ENCODE results near the gene LRRC4. TPM values are rescaled to one million over a fixed set of nuclear protein-coding genes. Genes with fewer than 3 reads are reported as not detected.

LRRC4 gene
- total RNA-seq, 2 experiments from 2014 or later = not detected

- no peak for TF ChIP-seq CTCF (IDR thresholded peaks at IDR 0.05)
- no peak overlapping the region for H3K27ac Mint-ChIP-seq
- CTCF ChIA-PET = interaction anchor here (1.1 to 2.8 kb wide), 4 partner anchors 11 to 177 kb away, joined by 3 to 6 read pairs (median 4); no protein-coding TSS in a partner anchor
- peak overlapping the region; percentile 21 for H3K4me3 Mint-ChIP-seq
- intact Hi-C loops (cut with micrococcal nuclease) = loop anchor here (10.0 kb wide), 1 partner anchor 172 kb away; no protein-coding TSS in a partner anchor
- peaks cover 13% of the 10 kb centered on the region for H3K4me1 Mint-ChIP-seq (ENCODE audit: low read depth)
- DNase-seq (peak; percentile 47), ATAC-seq (peak; percentile 24)
- H3K27me3 Mint-ChIP-seq = peaks cover 1% of the 10 kb centered on the region
- peaks cover 13% of the 10 kb centered on the region for H3K36me3 Mint-ChIP-seq (ENCODE audit: low read depth)
- POLR2A ChIA-PET = interaction anchor here (0.7 kb wide), 1 partner anchor 448 kb away, joined by 4 read pairs; no protein-coding TSS in a partner anchor
- no peaks in the 10 kb centered on the region for H3K9me3 Mint-ChIP-seq
Observed at GRCh38 chr7:128032605-128033235, 1.5 kb upstream of the LRRC4 start.

GRCh38 chr7:128031901-128032604 is 816 bp upstream of the LRRC4 start:
- no peaks in the 10 kb centered on the region for H3K9me3 Mint-ChIP-seq
- DNase-seq (peak; percentile 76), ATAC-seq (peak; percentile 92)
- peaks cover 13% of the 10 kb centered on the region for H3K36me3 Mint-ChIP-seq (ENCODE audit: low read depth)
- intact Hi-C loops (cut with micrococcal nuclease) = loop anchor here (10.0 kb wide), 1 partner anchor 173 kb away; no protein-coding TSS in a partner anchor
- ChIA-PET CTCF (interaction anchor here (1.3 kb wide), 1 partner anchor 178 kb away, joined by 3 read pairs; no protein-coding TSS in a partner anchor), POLR2A (no interaction called here)
- peak overlapping the region; percentile 70 for H3K4me3 Mint-ChIP-seq
- H3K27me3 Mint-ChIP-seq = peaks cover 1% of the 10 kb centered on the region
- no peak overlapping the region for H3K27ac Mint-ChIP-seq
- TF ChIP-seq CTCF (IDR thresholded peaks at IDR 0.05) = peak; percentile 27
- H3K4me1 Mint-ChIP-seq (ENCODE audit: low read depth) = peaks cover 9% of the 10 kb centered on the region

GRCh38 chr7:128030263-128030653 is 979 bp downstream of the LRRC4 start:
- ChIA-PET POLR2A (interaction anchor here (0.5 to 0.6 kb wide), 3 partner anchors 11 to 1036 kb away, joined by 3 read pairs; no protein-coding TSS in a partner anchor), CTCF (interaction anchor here (1.1 to 2.0 kb wide), 4 partner anchors 10 to 320 kb away, joined by 3 to 4 read pairs (median 4); no protein-coding TSS in a partner anchor)
- no peaks in the 10 kb centered on the region for H3K9me3 Mint-ChIP-seq
- TF ChIP-seq CTCF (IDR thresholded peaks at IDR 0.05) = no peak
- peak overlapping the region; percentile 58 for H3K4me3 Mint-ChIP-seq
- no peak overlapping the region for H3K27ac Mint-ChIP-seq
- no peak for ATAC-seq
- H3K27me3 Mint-ChIP-seq = peaks cover 1% of the 10 kb centered on the region
- peaks cover 13% of the 10 kb centered on the region for H3K36me3 Mint-ChIP-seq (ENCODE audit: low read depth)
- intact Hi-C loops (cut with micrococcal nuclease) = loop anchor here (10.0 kb wide), 1 partner anchor 175 kb away; no protein-coding TSS in a partner anchor
- no peak for DNase-seq
- H3K4me1 Mint-ChIP-seq (ENCODE audit: low read depth) = peaks cover 9% of the 10 kb centered on the region

GRCh38 chr7:128029405-128029995 is 1.7 kb downstream of the LRRC4 start:
- POLR2A ChIA-PET = interaction anchor here (0.6 kb wide), 2 partner anchors 12 to 40 kb away, joined by 3 read pairs; no protein-coding TSS in a partner anchor
- no peak for TF ChIP-seq CTCF (IDR thresholded peaks at IDR 0.05)
- intact Hi-C loops (cut with micrococcal nuclease) = loop anchor here (10.0 kb wide), 1 partner anchor 315 kb away; no protein-coding TSS in a partner anchor
- DNase-seq (no peak), ATAC-seq (no peak)
- H3K36me3 Mint-ChIP-seq (ENCODE audit: low read depth) = peaks cover 13% of the 10 kb centered on the region
- peaks cover 1% of the 10 kb centered on the region for H3K27me3 Mint-ChIP-seq
- H3K4me1 Mint-ChIP-seq (ENCODE audit: low read depth) = peaks cover 9% of the 10 kb centered on the region
- H3K27ac Mint-ChIP-seq = no peak overlapping the region
- H3K4me3 Mint-ChIP-seq = no peak overlapping the region
- no peaks in the 10 kb centered on the region for H3K9me3 Mint-ChIP-seq
- CTCF ChIA-PET = interaction anchor here (1.1 to 2.0 kb wide), 3 partner anchors 10 to 319 kb away, joined by 3 to 4 read pairs (median 3); no protein-coding TSS in a partner anchor
